Heart left ventricle (tissue), 16 donors: ENCODE measurements around the gene CNN2. TPM values are rescaled to one million over a fixed set of nuclear protein-coding genes. Genes with fewer than 3 reads are reported as not detected.

Experiments used
- ATAC-seq, 4 donors: fragments of 200-7000 bp; cut with Tn5 transposase; one replicate each; pipeline ENCODE4 v1.9.1; 2020 to 2022; ENCODE audit warnings: moderate library complexity in 4 of 4, mild to moderate bottlenecking in 3 of 4, moderate number of reproducible peaks in 1 of 4
- DNase-seq, 5 donors: peaks; one replicate each; pipeline ENCODE4 v3.0.0-alpha.2; 2020
- H3K27ac ChIP-seq, 12 donors: fragments of 200-600 bp; sonication (generic) in 4 of 12; one replicate each; pipeline versions ENCODE4 v1.5.0 to v1.8.0; 2016 to 2022; ENCODE audit warnings: mild to moderate bottlenecking in 2 of 12
- H3K27me3 ChIP-seq, 9 donors: fragments of 200-600 bp; sonication (generic) in 2 of 9; one replicate each; pipeline versions ENCODE4 v1.5.1 to v1.8.0; 2016 to 2022; ENCODE audit warnings: mild to moderate bottlenecking in 3 of 9
- H3K36me3 ChIP-seq, 9 donors: fragments of 200-600 bp; sonication (generic) in 2 of 9; one replicate each; pipeline versions ENCODE4 v1.5.0 to v1.8.0; 2018 to 2022; ENCODE audit warnings: mild to moderate bottlenecking in 2 of 9
- H3K4me1 ChIP-seq, 12 donors: fragments of 200-600 bp; sonication (generic) in 4 of 12; one replicate each; pipeline versions ENCODE4 v1.5.0 to v1.8.0; 2016 to 2022; ENCODE audit warnings: mild to moderate bottlenecking in 3 of 12
- H3K4me3 ChIP-seq, 12 donors: fragments of 200-600 bp; sonication (generic) in 4 of 12; one replicate each; pipeline versions ENCODE4 v1.5.0 to v1.8.0; 2017 to 2022; ENCODE audit warnings: mild to moderate bottlenecking in 9 of 12, moderate library complexity in 4 of 12
- H3K9me3 ChIP-seq, 12 donors: fragments of 200-600 bp; sonication (generic) in 4 of 12; one replicate each; pipeline versions ENCODE4 v1.5.0 to v1.8.0; 2016 to 2022; ENCODE audit warnings: mild to moderate bottlenecking in 1 of 12
- POLR2A ChIP-seq, 2 donors: fragments of 450-650 bp; IDR thresholded peaks; one replicate each; pipeline ENCODE4 v1.6.1; 2017; ENCODE audit warnings: antibody characterized with exemption in 2 of 2, mild to moderate bottlenecking in 2 of 2, moderate library complexity in 2 of 2
- WGBS, 4 donors: extraction: QIAGEN DNeasy Blood & Tissue Kit in 2 of 4; methylation state at CpG; one replicate each; pipeline versions ENCODE4 v1.1.5 to v1.1.7; 2013 to 2018; 5-methylcytosine and 5-hydroxymethylcytosine counted together
- intact Hi-C, 10 donors: fragments of 100-400 bp; cut with DNase I; formaldehyde crosslinking; loops; one replicate each; pipeline versions ENCODE4 v1.11.1 to v1.14.2; 2022
- polyA plus RNA-seq, 2 donors: library from polyadenylated mRNA; stranded (reverse); fragments of 200-250 nt; gene quantifications; one replicate each; pipeline ENCODE4 v1.2.3, GENCODE V29; 2013
- total RNA-seq, 9 donors: library from RNA; depleted of rRNA in 2 of 9; stranded (reverse); fragments of >200 nt in 2 of 9; fragmentation: NEBNext Ultra II Directional in 3 of 9; extraction: Animal tissue kit (Norgen Biotek cat#: 25700) in 3 of 9; gene quantifications; one replicate each; pipeline versions ENCODE4 v1.1.0 to v1.2.4, GENCODE V29; 2016 to 2023
- TF ChIP-seq, protein P1 (sequence below), 12 donors: fragments of 200-600 bp; sonication (generic) in 4 of 12; IDR thresholded peaks; one replicate each; pipeline versions ENCODE4 v1.5.0 to v1.8.0; 2018 to 2022; ENCODE audit warnings: antibody characterized with exemption in 12 of 12, mild to moderate bottlenecking in 5 of 12
- donor health status: ischemic (EF 13 %, LVEDD 7.1; RV severe dilation, severe dysfunction).
- donor health status: healthy with polysubstance abuse.
- donor health status: DM: no; HTN: yes; CAD: no.
- donor health status: DM: no; HTN: no; CAD: no.
- donor health status: ischemic (EF 25% LVEDD 6.9; RV normal size, moderate dysfunction).
- donor health status: ischemic (EF 25% LVEDD 5.7; RV mildly dilated, moderate dysfunction).
- donor health status: healthy.
- donor health status: DM: yes; HTN: yes; CAD: no.
- donor health status: ischemic (EF 35%, LVEDD 5.7; RV mildly dilated, moderate dysfunction).
- donor health status: nonischemic (EF 11% LVEDD 7.7; RV severe dilation, severe dysfunction).
- donor health status: DM: yes; HTN: yes; CAD: no.
- donor health status: PGD.
- donor health status: ischemic (EF 29% LVEDD 5.4; RV normal size, mild dysfunction).
- donor health status: nonischemic (EF 23%, LVEDD 6.1; RV moderate dilation, normal function).

The CNN2 gene
- total and polyA plus RNA-seq, 11 donors, result 26.2 to 98.5 (median 58.2) TPM

DNA sequence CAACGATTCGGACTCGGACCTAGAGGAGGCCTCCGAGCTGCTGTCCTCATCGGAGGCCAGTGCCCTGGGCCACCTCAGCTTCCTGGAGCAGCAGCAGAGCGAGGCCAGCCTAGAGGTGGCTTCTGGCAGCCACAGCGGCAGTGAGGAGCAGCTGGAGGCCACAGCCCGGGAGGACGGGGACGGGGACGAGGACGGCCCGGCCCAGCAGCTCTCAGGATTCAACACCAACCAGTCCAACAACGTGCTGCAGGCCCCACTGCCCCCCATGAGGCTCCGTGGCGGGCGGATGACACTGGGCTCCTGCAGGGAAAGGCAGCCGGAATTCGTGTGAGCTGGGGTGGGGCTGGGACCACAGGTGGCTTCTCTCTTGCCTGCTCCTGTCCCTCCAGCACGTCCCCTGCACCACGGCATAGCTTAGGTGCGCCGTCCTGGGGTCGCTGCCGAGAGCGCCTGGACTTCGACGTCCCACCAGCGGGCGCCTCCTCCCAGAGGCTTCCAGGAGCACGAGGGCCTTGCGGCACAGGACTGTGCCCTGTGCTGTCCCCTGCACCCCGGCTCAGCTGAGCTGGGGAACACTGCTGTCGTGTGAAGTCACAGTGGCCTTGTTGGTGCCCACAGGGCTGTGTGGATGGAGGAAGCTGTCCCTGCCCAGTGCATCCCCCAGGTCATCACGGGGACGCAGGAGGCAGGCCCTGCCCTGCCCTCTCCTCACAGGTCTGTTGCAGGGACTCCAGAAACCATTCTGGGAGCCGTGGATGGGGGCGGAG lies 59.5 kb downstream of the CNN2 start:
- TF ChIP-seq POLR2A (IDR thresholded peaks at IDR 0.05), result no peak
- TF ChIP-seq, protein P1, sequence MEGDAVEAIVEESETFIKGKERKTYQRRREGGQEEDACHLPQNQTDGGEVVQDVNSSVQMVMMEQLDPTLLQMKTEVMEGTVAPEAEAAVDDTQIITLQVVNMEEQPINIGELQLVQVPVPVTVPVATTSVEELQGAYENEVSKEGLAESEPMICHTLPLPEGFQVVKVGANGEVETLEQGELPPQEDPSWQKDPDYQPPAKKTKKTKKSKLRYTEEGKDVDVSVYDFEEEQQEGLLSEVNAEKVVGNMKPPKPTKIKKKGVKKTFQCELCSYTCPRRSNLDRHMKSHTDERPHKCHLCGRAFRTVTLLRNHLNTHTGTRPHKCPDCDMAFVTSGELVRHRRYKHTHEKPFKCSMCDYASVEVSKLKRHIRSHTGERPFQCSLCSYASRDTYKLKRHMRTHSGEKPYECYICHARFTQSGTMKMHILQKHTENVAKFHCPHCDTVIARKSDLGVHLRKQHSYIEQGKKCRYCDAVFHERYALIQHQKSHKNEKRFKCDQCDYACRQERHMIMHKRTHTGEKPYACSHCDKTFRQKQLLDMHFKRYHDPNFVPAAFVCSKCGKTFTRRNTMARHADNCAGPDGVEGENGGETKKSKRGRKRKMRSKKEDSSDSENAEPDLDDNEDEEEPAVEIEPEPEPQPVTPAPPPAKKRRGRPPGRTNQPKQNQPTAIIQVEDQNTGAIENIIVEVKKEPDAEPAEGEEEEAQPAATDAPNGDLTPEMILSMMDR (IDR thresholded peaks at IDR 0.05), result no peak
- no peak for ATAC-seq
- 64 to 80% (median 72%) methylated on average over 22 to 38 of the region's 38 CpGs for WGBS, 4 donors
- Histone ChIP-seq H3K4me1 (peaks cover 0 to 70% (median 5%) of the 10 kb centered on the region in 12 donors), H3K4me3 (no peak overlapping the region), H3K27me3 (peaks cover 0 to 6% (median 0%) of the 10 kb centered on the region in 9 donors), H3K9me3 (no peaks in the 10 kb centered on the region), H3K36me3 (peaks cover 0 to 82% (median 24%) of the 10 kb centered on the region in 9 donors), H3K27ac (peak overlapping the region in 1 of 12 donors; percentile 91)
- intact Hi-C loops, result loop anchor here in 1 of 10 donors (10.0 kb wide), 1 partner anchor 51 kb away; no protein-coding TSS in a partner anchor
- DNase-seq, result peak in 1 of 5 donors; percentile 24

DNA sequence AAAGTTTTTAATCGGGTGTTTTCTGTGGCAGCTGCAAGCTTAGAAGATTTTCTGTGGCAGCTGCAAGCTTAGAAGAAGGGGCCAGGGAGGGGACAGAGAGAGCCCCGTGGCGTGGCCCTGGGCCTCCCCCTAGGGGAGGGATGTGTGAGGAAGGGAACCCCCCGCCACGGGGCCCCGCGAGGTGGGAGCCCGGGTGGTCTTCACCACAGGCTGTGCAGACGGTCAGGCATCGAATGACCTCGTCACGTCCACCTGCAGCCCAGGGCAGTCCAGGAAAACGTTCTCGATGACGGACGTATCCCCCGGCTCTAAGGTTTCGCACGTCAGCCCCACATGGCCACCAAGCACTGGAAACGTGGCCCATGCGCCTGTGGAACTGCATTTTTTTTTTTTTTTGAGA lies 60.2 kb downstream of the CNN2 start:
- Histone ChIP-seq H3K4me3 (no peak overlapping the region), H3K27me3 (peaks cover 0 to 6% (median 0%) of the 10 kb centered on the region in 9 donors), H3K36me3 (peaks cover 0 to 82% (median 32%) of the 10 kb centered on the region in 9 donors), H3K4me1 (peaks cover 0 to 65% (median 5%) of the 10 kb centered on the region in 12 donors), H3K9me3 (no peaks in the 10 kb centered on the region), H3K27ac (peak overlapping the region in 1 of 12 donors; percentile 91)
- no peak for TF ChIP-seq POLR2A (IDR thresholded peaks at IDR 0.05)
- TF ChIP-seq, protein P1 (IDR thresholded peaks at IDR 0.05), result no peak
- ATAC-seq (no peak), DNase-seq (no peak)
- intact Hi-C loops, result loop anchor here in 1 of 10 donors (10.0 kb wide), 1 partner anchor 52 kb away; no protein-coding TSS in a partner anchor
- 80 to 84% (median 81%) methylated on average over 21 of the region's 21 CpGs for WGBS, 4 donors

DNA sequence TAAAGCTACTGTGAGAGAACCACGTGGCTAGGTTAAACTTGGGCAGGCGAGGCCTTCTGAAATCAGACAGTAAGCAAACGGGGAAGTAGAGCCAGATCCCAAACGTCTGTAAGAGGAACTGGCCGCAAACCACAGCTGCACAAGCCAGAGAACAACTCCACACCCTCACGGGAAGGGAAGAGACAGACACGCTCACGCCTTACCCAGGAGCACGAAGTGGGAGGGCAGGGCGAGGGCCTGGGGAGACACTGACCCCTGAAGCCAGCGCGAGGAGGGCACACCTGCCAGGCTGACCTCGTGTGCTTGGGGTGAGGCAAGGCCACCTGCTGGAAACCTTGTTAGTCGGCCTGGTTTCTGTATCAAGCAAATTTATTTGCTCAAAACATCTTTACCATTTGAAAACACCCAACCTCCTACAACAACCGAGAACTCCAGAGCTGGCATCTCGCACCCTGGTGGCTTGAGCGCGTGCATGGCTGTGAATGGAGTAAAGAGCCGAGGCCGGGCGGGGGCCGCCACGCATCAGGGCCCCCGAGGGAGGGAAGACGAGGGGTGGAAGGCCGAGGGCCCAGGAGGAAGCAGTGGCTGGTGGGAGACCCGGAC lies 61.5 kb downstream of the CNN2 start:
- DNase-seq, result peak in 4 of 5 donors; percentile 60 to 78 (median 70)
- Histone ChIP-seq H3K27ac (peak overlapping the region in 9 of 12 donors; percentile 8 to 91 (median 37)), H3K9me3 (no peaks in the 10 kb centered on the region), H3K27me3 (peaks cover 0 to under 1% (median 0%) of the 10 kb centered on the region in 9 donors), H3K4me3 (peak overlapping the region in 1 of 12 donors; percentile 1), H3K36me3 (peaks cover 0 to 87% (median 42%) of the 10 kb centered on the region in 9 donors), H3K4me1 (peaks cover 0 to 56% (median 1%) of the 10 kb centered on the region in 12 donors)
- 68 to 85% (median 76%) methylated on average over 27 of the region's 27 CpGs for WGBS, 4 donors
- ATAC-seq, result peak; percentile 43 to 75 (median 54)
- TF ChIP-seq, protein P1 (IDR thresholded peaks at IDR 0.05), result no peak
- no peak for TF ChIP-seq POLR2A (IDR thresholded peaks at IDR 0.05)
- intact Hi-C loops, result loop anchor here in 1 of 10 donors (10.0 kb wide), 1 partner anchor 53 kb away; no protein-coding TSS in a partner anchor
